GM18909 (cell line): Measurements from ENCODE around the gene IRAK4.
A peak's percentile ranks its signal among the peaks of the same experiment; 100 is the strongest.
"Not testable (repeated sequence)": the region's sequence is repeated elsewhere in the genome, so short reads cannot be mapped to it uniquely, and the experiment has no call there.

Source experiments
- ATAC-seq: cut with Tn5 transposase; IDR thresholded peaks from one replicate; pipeline ENCODE4 v1.9.1; 2021; ENCODE audit warnings: mild to moderate bottlenecking; ENCODE audit not compliant: unreplicated experiment, poor library complexity

Gene IRAK4

GRCh38 chr12:43758728-43759563 lies at the start of gene IRAK4, which contains the start of gene PUS7L:
Gene IRAK4, plus strand, starts transcription at chr12:43758951. Its CDS starts 9,161 bp downstream, at chr12:43768112.
Gene PUS7L, minus strand, starts transcription at chr12:43758790. Its CDS starts 3,545 bp downstream, at chr12:43755245.
- ATAC-seq, result peak; percentile 98

- ATAC-seq, result no peak
Observed at GRCh38 chr12:43711348-43711747, 47.4 kb upstream of the IRAK4 start.

- no peak for ATAC-seq
Observed at GRCh38 chr12:43722621-43723020, 36.1 kb upstream of the IRAK4 start.

GRCh38 chr12:43723134-43723533 lies 35.6 kb upstream of the IRAK4 start:
- ATAC-seq, result no peak

GRCh38 chr12:43728117-43728516 lies 30.6 kb upstream of the IRAK4 start:
- ATAC-seq, result no peak

DNA sequence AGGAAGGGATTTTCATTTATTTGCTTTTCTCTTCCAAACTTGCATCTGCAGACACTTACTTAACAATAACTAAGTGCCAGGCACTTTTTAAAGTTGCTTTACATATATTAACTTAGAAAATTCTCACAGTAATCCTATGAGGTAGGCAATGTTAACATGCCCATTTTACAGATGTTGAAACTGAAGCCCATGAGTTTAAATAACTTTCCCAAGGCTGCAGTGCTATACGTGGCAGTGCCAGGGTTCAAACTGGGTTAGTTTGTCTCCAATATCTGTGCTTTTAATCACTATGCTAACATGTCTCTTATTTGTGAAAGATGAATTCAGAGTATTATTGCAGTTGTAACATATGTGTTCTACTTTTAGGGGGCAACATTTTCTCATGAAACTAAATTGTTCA lies 30.1 kb upstream of the IRAK4 start:
- ATAC-seq, result no peak

DNA sequence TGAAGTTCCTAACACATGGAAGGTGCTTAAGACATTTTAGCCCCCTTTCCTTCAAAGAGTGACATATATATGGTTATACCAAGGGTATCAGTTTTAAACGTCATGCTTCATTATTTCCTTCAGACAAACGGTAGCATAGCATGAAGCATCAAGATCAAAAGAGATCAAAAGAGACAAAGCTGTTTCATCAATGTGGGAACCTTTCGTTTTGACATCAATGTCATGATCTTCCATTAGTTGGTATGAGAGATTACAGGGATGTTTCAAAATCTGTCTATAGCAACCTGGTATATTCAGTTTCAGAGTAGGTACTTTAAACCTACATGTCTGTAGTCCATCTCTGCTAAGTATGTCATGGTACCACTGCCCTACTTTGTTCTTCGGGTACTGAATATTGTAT lies 28.5 kb upstream of the IRAK4 start:
- ATAC-seq, result no peak

DNA sequence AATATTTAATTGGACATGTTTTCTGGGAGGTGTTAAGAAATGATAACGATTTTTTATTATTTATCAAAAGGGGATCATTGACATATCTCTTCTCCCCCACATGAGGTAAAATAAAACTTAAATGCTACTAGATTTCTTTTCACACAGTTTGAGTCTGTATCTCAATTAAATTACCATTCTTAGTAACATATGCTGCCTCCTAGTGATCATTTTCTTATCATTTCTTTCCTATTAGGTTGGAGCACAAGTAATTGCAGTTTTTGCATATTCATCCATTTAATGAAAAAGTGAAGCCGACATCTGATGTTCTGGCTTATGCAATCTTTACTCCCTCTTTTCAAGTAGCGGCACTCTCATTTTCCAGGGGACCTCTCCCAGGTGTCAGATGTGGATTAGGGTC lies 25.1 kb upstream of the IRAK4 start:
- no peak for ATAC-seq

GRCh38 chr12:43736927-43737440 lies 21.8 kb upstream of the IRAK4 start:
- ATAC-seq, result no peak

- ATAC-seq, result no peak
Observed at GRCh38 chr12:43737646-43738045, 21.1 kb upstream of the IRAK4 start.

- ATAC-seq, result peak; percentile 60
Observed at GRCh38 chr12:43740511-43741100, 18.1 kb upstream of the IRAK4 start.

GRCh38 chr12:43742106-43742505 lies 16.6 kb upstream of the IRAK4 start:
- no peak for ATAC-seq

GRCh38 chr12:43744826-43745225 lies 13.9 kb upstream of the IRAK4 start:
- no peak for ATAC-seq

DNA sequence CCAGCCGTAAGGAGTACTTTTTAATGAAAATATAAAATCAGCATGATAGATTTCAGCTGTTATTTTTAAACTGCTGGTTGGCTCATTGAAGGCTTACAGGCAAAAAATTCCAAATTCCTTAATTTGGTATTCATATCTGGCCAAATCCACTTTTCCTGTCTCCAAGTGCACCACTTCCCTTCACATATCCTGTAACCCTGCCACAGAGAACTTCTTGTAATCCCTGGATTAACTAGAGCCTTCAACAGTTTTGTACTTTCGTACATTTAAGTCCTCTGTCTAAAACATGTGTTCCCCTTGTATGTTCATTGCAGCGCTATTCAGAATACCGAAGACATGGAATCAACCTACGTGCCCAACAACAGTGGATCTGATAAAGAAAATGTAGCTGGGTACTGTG lies 9.7 kb upstream of the IRAK4 start:
- ATAC-seq, result no peak

DNA sequence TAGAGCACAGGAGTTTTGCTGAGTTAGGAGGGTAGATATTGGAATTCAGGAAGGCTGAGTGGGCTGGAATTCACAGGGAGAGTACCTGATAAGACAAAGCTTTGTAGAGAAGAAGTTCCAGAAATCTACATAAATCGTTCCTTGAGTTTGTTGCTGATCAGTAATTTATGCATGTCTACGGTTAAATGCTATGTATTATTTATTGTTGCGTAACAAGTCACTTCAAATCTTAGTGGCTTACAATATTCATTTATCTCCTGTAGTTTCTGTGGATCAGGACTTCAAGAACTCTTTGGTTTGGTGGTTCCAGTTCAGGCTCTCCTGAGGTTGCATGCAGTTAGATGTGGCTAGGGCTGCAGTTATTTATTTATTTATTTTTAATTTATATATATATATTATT lies 7.9 kb upstream of the IRAK4 start:
- ATAC-seq, result no peak

DNA sequence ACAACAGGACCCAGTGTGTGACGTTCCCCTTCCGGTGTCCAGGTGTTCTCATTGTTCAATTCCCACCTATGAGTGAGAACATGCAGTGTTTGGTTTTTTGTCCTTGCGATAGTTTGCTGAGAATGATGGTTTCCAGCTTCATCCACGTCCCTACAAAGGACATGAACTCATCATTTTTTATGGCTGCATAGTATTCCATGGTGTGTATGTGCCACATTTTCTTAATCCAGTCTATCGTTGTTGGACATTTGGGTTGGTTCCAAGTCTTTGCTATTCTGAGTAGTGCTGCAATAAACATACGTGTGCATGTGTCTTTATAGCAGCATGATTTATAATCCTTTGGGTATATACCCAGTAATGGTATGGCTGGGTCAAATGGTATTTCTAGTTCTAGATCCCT lies 7.4 kb upstream of the IRAK4 start:
- not testable (repeated sequence) for ATAC-seq

GRCh38 chr12:43754015-43754414 lies 4.7 kb upstream of the IRAK4 start:
- ATAC-seq, result no peak

- peak; percentile 2 for ATAC-seq
Observed at GRCh38 chr12:43758247-43758727, 464 bp upstream of the IRAK4 start.

- ATAC-seq, result no peak
Observed at GRCh38 chr12:43760396-43760795, 1.6 kb downstream of the IRAK4 start.

GRCh38 chr12:43761500-43761899 lies 2.7 kb downstream of the IRAK4 start:
- ATAC-seq, result no peak

DNA sequence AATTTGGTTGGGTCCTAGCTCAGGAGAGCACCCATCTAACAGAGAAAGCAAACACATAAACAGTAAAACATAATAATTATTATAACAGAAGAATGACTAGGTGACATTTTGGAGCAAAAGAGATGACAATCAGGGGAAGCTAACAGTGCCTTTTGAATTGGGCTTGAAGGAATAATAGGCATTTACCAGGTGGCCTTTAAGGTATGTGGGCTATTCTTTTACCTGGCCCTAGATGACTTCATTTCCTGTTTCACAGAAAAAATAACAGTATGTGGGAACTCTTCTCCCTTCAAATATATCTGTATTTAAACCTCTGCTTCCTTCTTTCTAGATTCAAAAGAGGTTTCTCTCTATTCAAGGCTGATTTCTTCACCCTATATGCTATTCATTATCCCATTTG lies 3.8 kb downstream of the IRAK4 start:
- no peak for ATAC-seq
